Measurements from ENCODE around the gene CCDC141. TPM values are rescaled to one million over a fixed set of nuclear protein-coding genes. Genes with fewer than 3 reads are reported as not detected.
"Not testable (repeated sequence)": the region's sequence is repeated elsewhere in the genome, so short reads cannot be mapped to it uniquely, and the experiment has no call there.

Gene CCDC141
- total RNA-seq, 2 donors from 2014 or later, result 118 to 142 TPM

DNA sequence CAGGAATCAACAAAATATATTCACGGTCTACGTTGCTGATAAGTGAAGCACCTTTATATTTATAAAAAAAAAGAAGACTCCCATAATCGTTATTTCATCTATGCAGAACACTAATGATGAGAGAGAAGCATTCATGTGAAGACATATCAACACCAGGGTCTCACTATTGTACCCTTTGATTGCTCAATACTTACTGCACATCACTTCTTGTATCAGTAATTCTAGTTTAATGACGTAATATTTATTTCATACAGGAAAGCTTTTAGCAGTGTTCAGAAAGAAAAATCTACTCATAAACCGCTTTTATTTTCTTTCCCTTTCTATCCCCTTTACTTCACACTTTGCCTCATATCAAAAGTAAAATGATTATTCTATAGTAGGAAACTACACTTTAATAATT, 30.7 kb downstream of the CCDC141 start:
- H3K36me3 ChIP-seq (ENCODE audit: control insufficient read depth, insufficient read depth, low read length), result peaks cover 57% of the 10 kb centered on the region
- peaks cover 6% of the 10 kb centered on the region for H3K9me3 ChIP-seq (ENCODE audit: control insufficient read depth, low read length)
- H3K9ac ChIP-seq (ENCODE audit: extremely low read depth, low read length, poor library complexity, severe bottlenecking), result no peak overlapping the region
- WGBS, 2 experiments (ENCODE audit: insufficient coverage in 1 of 2, insufficient read length in 1 of 2), result 89% methylated on average over 5 of the region's 5 CpGs; no CpG with 5 or more reads in 1 of the 2 experiments
- H3K4me1 ChIP-seq (ENCODE audit: control insufficient read depth, insufficient read depth, low read length), result no peaks in the 10 kb centered on the region
- peaks cover 10% of the 10 kb centered on the region for H3K9me3 Mint-ChIP-seq
- peaks cover 14% of the 10 kb centered on the region for H3K4me1 Mint-ChIP-seq
- no peaks in the 10 kb centered on the region for H3K27me3 ChIP-seq (ENCODE audit: control insufficient read depth, insufficient read depth, low read length, poor library complexity, severe bottlenecking)
- H3K4me3 Mint-ChIP-seq, result no peak overlapping the region
- H3K27ac Mint-ChIP-seq, result no peak overlapping the region
- H3K4me3 ChIP-seq (ENCODE audit: low read length), result no peak overlapping the region
- no peaks in the 10 kb centered on the region for H3K27me3 Mint-ChIP-seq (ENCODE audit: insufficient read depth)
- H3K27ac ChIP-seq (ENCODE audit: low read depth, low read length), result no peak overlapping the region
- DNase-seq, result no peak
- peaks cover 33% of the 10 kb centered on the region for H3K36me3 Mint-ChIP-seq (ENCODE audit: low read depth)
- no peak for TF ChIP-seq CTCF (conservative IDR thresholded peaks at IDR 0.05)

- no peak for TF ChIP-seq CTCF (conservative IDR thresholded peaks at IDR 0.05)
- no peak overlapping the region for H3K4me3 Mint-ChIP-seq
- Histone ChIP-seq H3K36me3 (ENCODE audit: control insufficient read depth, insufficient read depth, low read length) (peaks cover 56% of the 10 kb centered on the region), H3K9me3 (ENCODE audit: control insufficient read depth, low read length) (peaks cover 20% of the 10 kb centered on the region), H3K27me3 (ENCODE audit: control insufficient read depth, insufficient read depth, low read length, poor library complexity, severe bottlenecking) (no peaks in the 10 kb centered on the region), H3K9ac (ENCODE audit: extremely low read depth, low read length, poor library complexity, severe bottlenecking) (no peak overlapping the region), H3K4me1 (ENCODE audit: control insufficient read depth, insufficient read depth, low read length) (no peaks in the 10 kb centered on the region), H3K4me3 (ENCODE audit: low read length) (no peak overlapping the region), H3K27ac (ENCODE audit: low read depth, low read length) (no peak overlapping the region)
- H3K4me1 Mint-ChIP-seq, result peaks cover 13% of the 10 kb centered on the region
- no peaks in the 10 kb centered on the region for H3K27me3 Mint-ChIP-seq (ENCODE audit: insufficient read depth)
- DNase-seq, result no peak
- H3K27ac Mint-ChIP-seq, result no peak overlapping the region
- 87 to 91% methylated on average over 3 of the region's 3 CpGs for WGBS, 2 experiments (ENCODE audit: insufficient coverage in 1 of 2, insufficient read length in 1 of 2)
- H3K9me3 Mint-ChIP-seq, result peaks cover 22% of the 10 kb centered on the region
- H3K36me3 Mint-ChIP-seq (ENCODE audit: low read depth), result peaks cover 32% of the 10 kb centered on the region
Observed at GRCh38 chr2:179017773-179018357, 32.1 kb downstream of the CCDC141 start.

DNA sequence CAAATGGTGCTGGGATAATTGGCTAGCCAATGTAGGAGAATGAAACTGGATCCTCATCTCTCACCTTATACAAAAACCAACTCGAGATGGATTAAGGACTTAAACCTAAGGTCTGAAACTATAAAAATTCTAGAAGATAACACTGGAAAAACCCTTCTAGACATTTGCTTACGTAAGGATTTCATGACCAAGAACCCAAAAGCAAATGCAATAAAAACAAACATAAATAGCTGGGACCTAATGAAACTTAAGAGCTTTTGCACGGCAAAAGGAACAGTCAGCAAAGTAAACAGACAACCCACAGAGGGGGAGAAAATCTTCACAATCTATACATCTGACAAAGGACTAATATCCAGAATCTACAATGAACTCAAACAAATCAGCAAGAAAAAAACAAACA, 35.7 kb downstream of the CCDC141 start:
- not testable (repeated sequence) for H3K4me1 ChIP-seq (ENCODE audit: control insufficient read depth, insufficient read depth, low read length); H3K27ac Mint-ChIP-seq; H3K4me3 Mint-ChIP-seq; H3K27me3 ChIP-seq (ENCODE audit: control insufficient read depth, insufficient read depth, low read length, poor library complexity, severe bottlenecking); H3K4me3 ChIP-seq (ENCODE audit: low read length); DNase-seq; H3K27me3 Mint-ChIP-seq (ENCODE audit: insufficient read depth); H3K27ac ChIP-seq (ENCODE audit: low read depth, low read length); H3K9ac ChIP-seq (ENCODE audit: extremely low read depth, low read length, poor library complexity, severe bottlenecking)
- H3K4me1 Mint-ChIP-seq, result peaks cover 13% of the 10 kb centered on the region
- peaks cover 52% of the 10 kb centered on the region for H3K9me3 Mint-ChIP-seq
- H3K36me3 Mint-ChIP-seq (ENCODE audit: low read depth), result peaks cover 64% of the 10 kb centered on the region
- H3K36me3 ChIP-seq (ENCODE audit: control insufficient read depth, insufficient read depth, low read length), result peaks cover 55% of the 10 kb centered on the region
- 98% methylated on average over 3 of the region's 3 CpGs; no CpG with 5 or more reads in 1 of the 2 experiments for WGBS, 2 experiments (ENCODE audit: insufficient coverage in 1 of 2, insufficient read length in 1 of 2)
- peaks cover 47% of the 10 kb centered on the region for H3K9me3 ChIP-seq (ENCODE audit: control insufficient read depth, low read length)

GRCh38 chr2:179005976-179006375, 44.0 kb downstream of the CCDC141 start:
- TF ChIP-seq CTCF (conservative IDR thresholded peaks at IDR 0.05), result no peak
- Histone ChIP-seq H3K9ac (ENCODE audit: extremely low read depth, low read length, poor library complexity, severe bottlenecking) (no peak overlapping the region), H3K36me3 (ENCODE audit: control insufficient read depth, insufficient read depth, low read length) (peaks cover 36% of the 10 kb centered on the region), H3K27me3 (ENCODE audit: control insufficient read depth, insufficient read depth, low read length, poor library complexity, severe bottlenecking) (no peaks in the 10 kb centered on the region), H3K9me3 (ENCODE audit: control insufficient read depth, low read length) (peaks cover 10% of the 10 kb centered on the region), H3K4me3 (ENCODE audit: low read length) (peak overlapping the region; percentile 33), H3K4me1 (ENCODE audit: control insufficient read depth, insufficient read depth, low read length) (peaks cover 17% of the 10 kb centered on the region), H3K27ac (ENCODE audit: low read depth, low read length) (no peak overlapping the region)
- H3K4me3 Mint-ChIP-seq, result no peak overlapping the region
- H3K4me1 Mint-ChIP-seq, result peaks cover 44% of the 10 kb centered on the region
- H3K27ac Mint-ChIP-seq, result peak overlapping the region; percentile 69
- DNase-seq, result no peak
- WGBS, 2 experiments (ENCODE audit: insufficient coverage in 1 of 2, insufficient read length in 1 of 2), result 56% methylated on average over 1 of the region's 1 CpG; no CpG with 5 or more reads in 1 of the 2 experiments
- H3K36me3 Mint-ChIP-seq (ENCODE audit: low read depth), result peaks cover 46% of the 10 kb centered on the region
- H3K9me3 Mint-ChIP-seq, result peaks cover 11% of the 10 kb centered on the region
- H3K27me3 Mint-ChIP-seq (ENCODE audit: insufficient read depth), result no peaks in the 10 kb centered on the region
